HG03103 (cell line): ENCODE measurements around the gene C4orf46.
"Not testable (repeated sequence)": the region's sequence is repeated elsewhere in the genome, so short reads cannot be mapped to it uniquely, and the experiment has no call there.

ENCODE experiments used
- ATAC-seq: cut with Tn5 transposase; IDR thresholded peaks from one replicate; pipeline ENCODE4 v1.9.1; 2021; ENCODE audit warnings: low read depth; ENCODE audit not compliant: unreplicated experiment

C4orf46 gene

GRCh38 chr4:158671665-158671914, at the start of gene C4orf46:
Gene C4orf46 (minus strand): TSS chr4:158671887. CDS start chr4:158671801, 86 bp downstream.
- ATAC-seq: peak; percentile 0

DNA sequence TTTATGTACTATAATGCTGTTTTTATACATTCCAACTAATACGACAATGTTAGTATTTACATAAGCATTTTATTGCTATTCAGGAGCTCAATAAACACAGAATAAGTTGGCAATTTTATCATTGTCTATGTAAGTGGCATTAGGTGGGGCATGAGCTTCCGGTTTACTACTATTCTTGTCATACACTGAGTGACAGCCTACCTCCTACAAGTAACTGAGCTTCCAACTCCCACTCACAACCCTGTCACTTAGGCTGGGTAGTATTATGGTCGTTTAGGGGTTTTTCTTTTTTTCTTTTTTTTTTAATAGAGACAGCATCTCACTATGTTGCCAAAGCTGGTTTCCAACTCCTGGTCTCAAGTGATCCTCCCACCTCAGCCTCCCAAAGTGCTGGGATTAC, 44.1 kb upstream of the C4orf46 start:
- no peak for ATAC-seq

GRCh38 chr4:158714937-158715336, 43.2 kb upstream of the C4orf46 start:
- ATAC-seq: no peak

- not testable (repeated sequence) for ATAC-seq
Measured at GRCh38 chr4:158712622-158713021, 40.9 kb upstream of the C4orf46 start.

DNA sequence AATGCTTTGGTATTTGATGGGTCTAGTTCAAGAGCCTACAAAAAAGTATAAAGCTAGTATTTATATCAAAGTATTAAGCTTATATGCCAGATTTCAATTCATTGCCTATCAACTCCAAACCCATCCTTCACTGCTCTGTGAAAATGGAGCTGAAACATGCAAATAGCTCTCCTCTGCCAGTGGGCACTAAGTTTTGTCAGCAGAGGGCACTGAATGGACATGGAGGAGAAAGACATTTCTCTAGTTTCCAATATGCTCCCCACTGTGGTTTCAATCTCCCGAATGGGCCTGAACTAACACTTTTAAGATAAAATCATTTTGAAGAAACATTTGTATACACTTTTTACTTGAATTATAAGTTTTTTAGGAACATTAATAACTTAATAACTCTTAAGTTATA, 39.1 kb upstream of the C4orf46 start:
- ATAC-seq: no peak

DNA sequence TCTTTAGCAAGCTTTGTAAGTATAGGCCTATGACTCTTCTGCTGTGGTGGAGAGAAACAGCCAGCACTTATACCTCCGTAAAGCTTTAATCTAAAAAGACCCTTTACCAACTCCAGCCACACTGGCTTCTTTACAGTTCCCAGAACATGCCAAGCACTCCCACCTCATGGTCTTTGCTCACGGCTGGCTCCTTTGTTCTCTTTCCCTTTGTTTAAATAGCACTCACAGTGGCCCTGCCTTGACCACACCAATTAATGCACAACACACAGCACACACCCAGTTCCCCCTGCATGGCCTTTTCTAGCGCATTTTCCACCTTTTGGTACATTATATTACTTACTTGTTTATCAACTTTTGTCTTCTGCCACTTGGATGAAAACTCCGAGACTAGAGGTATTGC, 32.6 kb upstream of the C4orf46 start:
- ATAC-seq: no peak

- ATAC-seq: no peak
Measured at GRCh38 chr4:158688813-158689212, 17.1 kb upstream of the C4orf46 start.

DNA sequence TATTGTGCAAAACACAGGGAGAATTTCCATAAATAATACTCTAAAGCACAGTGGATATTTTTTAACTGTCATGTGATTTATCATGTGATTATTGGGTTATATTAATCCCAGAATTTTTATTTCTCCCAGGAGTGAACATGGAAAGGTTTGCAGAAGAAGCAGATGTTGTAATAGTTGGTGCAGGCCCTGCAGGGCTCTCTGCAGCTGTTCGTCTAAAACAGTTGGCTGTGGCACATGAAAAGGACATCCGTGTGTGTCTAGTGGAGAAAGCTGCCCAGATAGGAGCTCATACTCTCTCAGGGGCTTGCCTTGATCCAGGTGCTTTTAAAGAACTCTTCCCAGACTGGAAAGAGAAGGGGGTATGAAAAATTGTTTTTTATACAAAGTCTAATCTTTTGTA, 10.4 kb upstream of the C4orf46 start:
- ATAC-seq: no peak

DNA sequence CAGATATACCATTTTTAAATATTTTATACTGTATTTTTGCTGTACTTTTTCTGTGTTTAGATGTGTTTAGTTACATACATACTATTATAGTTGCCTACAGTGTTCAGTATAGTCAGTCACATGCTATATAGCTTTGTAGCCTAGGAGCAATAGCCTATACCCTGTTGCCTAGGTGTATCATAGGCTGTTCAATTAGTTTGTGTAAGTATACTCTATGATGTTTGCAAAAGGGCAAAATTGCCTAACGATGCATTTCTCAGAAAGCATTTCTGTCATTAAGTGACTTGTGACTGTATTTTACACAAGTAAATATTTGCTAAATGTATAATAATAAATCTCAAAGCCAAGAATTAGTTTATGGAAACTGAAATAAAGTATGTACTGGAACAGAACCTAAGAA, 9.9 kb upstream of the C4orf46 start:
- no peak for ATAC-seq

DNA sequence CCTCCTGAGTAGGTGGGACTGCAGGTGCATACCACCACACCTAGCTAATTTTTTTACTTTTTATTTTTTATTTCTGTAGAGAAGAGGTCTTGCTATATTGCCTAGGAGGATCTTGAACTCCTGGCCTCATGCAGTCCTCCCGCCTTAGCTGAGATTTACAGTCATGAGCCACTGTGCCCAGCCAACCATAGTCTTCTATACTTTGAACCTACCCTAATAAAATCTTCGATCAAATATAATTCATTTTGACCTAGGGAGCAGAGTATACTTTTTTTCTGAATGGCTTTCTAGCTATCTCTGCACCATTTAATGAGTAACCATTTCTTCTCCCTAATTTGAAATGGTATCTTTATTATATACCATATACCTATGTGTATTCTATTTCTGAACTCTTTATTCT, 7.1 kb upstream of the C4orf46 start:
- no peak for ATAC-seq

DNA sequence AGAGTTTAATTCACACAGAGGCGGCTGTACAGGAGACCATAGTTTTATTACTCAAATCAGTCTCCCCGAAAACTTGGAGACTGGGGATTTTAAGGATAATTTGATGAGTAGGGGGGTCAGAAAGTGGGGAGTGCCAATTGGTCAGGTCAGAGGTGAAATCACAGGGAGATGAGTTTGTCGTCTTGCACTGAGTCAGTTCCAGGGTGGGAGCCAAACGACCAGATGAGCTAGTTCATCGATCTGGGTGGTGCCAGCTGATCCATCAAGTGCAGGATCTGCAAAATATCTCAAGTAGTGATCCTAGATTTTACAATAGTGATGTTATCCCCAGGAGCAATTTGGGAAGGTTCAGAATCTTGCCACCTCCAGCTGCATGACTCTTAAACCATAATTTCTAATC, 4.4 kb upstream of the C4orf46 start:
- ATAC-seq: no peak

DNA sequence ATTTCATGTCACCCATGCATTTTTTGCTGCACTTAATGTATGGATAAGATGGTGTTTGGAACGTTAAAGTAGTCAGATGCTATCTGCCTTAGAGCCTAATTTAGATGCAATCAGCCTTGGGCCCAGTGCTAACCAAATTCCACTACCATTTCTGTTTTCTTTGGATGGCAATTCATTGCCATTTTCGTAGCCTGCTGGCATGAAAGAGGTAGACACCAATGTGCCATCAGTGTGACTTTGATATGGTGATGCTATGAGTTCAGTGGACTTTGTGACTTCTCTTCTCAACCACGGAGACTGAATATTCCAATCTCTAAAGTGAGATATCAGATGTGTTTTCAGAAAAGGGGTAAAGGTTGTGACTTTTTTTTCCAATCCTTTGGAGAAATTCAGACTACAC, 1.9 kb upstream of the C4orf46 start:
- no peak for ATAC-seq

GRCh38 chr4:158671915-158672806, 474 bp upstream of the C4orf46 start, which contains the start of gene ETFDH:
Gene ETFDH (plus strand): TSS chr4:158672296. CDS start chr4:158672457, 161 bp downstream.
- peak; percentile 81 for ATAC-seq

DNA sequence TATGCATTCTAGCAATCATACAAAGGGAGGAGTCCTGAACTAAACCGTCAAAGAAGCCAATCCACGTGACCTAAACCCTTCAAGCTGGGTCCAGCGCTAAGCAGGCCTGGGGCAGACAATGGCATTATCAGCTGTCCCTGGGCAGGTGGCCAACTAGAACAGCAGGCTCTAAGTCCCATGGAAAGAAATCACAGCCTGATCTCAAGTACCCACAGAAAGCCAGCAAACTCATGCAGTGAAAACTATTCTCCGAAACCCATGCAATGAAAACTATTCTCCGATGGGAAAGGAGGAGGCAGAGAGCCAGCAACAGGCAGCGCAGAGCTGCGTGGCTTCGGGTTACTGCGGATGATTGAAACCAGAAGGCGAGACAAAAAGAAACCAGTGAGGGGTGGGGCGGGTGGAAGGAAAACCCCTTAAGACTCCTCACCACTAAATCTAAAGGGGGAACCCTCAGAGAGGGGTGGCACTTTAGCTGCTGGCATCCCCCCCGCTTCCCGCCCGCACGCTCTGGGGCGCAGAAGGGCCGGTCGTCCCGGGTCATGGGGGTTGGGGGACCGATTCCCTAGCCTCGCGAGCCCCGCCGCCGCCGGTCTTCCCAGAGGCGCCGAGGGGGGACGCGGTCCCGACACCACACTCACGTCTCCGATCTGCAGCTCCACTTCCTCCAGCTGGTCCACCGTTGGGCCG, 567 bp downstream of the C4orf46 start:
- ATAC-seq: peak; percentile 17

DNA sequence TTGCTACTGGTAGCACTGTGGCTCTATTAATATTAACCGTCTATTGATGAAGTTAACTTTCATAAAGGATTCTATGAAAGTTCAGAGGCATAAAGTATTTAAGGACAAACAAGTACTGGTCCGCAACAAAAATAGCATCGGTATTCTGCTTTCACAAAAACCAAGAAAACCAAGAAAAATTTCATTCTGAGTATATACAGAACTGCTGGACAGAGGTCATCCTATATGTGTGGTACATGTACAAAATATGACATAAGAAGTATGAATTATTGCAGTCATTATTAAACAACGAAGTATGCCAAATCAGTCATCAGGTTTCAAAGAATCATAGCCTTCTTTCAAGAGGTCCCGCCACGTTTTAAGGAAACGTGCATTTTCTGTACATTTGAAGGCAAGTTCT, 2.4 kb downstream of the C4orf46 start:
- ATAC-seq: no peak

GRCh38 chr4:158667651-158668198, 4.0 kb downstream of the C4orf46 start:
- no peak for ATAC-seq

DNA sequence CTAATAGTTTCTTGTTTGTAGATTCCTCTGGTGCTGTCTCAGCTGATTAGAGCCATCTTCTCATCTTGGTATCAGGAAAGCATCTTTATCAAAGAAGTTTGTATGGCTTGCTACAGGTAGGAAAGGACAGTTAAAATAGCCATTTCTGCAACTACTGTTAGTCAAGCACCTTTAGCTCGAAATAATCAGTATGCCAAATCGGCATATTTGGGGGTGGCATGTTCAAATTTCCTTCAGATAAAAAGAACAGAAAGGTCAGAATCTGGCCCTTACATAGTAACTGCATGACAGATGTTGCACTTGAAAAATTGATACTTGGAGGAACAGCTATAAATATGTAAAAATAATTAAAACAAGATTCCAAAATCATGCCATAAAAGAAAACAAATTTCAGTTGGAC, 4.8 kb downstream of the C4orf46 start:
- no peak for ATAC-seq

DNA sequence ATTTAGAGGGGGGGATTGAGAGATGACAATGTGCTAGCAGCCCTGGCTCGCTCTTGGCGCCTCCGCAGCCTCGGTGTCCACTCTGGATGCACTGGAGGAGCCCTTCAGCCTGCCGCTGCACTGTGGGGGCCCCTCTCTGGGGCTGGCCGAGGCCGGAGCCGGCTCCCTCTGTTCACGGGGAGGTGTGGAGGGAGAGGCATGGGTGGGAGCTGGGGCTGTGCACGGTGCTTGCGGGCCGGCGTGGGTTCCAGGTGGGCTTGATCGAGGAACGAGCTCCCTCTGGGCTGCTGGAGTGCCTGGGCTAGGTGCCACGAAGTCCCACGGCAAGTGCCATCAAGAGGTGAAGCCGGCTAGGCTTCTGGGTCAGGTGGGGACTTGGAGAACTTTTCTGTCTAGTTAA, 6.9 kb downstream of the C4orf46 start:
- ATAC-seq: no peak

- ATAC-seq: not testable (repeated sequence)
Measured at GRCh38 chr4:158663707-158664625, 7.7 kb downstream of the C4orf46 start.

DNA sequence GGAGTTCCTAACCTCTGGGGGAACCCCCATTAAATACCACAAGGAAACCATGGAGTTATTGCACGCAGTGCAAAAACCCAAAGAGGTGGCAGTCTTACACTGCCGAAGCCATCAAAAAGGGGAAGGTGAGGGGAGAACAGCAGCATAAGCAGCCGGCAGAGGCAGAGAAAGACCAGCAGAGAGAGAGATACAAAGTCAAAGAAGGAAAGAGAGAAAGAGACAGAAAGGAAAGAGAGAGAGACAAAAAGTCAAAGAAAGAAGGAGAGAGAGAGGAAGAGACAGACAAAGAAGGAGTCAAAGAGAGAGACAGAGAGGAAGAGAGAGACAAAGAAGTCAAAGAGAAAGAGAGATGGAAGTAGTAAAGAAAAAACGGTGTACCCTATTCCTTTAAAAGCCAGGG, 8.4 kb downstream of the C4orf46 start:
- ATAC-seq: not testable (repeated sequence)

DNA sequence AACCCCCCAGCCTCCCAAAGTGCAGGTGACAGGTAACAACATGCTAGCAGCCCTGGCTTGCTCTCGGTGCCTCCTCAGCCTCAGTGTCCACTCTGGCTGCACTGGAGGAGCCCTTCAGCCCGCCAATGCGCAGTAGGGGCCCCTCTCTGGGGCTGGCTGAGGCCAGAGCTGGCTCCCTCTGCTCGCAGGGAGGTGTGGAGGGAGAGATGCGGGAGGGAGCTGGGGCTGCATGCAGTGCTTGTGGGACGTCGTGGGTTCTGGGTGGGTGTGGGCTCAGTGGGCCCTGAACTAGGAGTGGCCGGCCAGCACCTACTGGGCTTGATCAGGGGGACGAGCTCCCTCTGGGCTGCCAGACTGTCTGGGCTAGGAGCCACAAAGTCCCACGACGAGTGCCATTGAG, 14.4 kb downstream of the C4orf46 start:
- no peak for ATAC-seq
